OCI-M1 (cell line): ENCODE data around the gene ATP5PD.
"Not testable (repeated sequence)": the region's sequence is repeated elsewhere in the genome, so short reads cannot be mapped to it uniquely, and the experiment has no call there.

Experiments
- DNase-seq: peaks from one replicate; lab custom pipeline; 2025; lab: John Stamatoyannopoulos, UW

ATP5PD gene

DNA sequence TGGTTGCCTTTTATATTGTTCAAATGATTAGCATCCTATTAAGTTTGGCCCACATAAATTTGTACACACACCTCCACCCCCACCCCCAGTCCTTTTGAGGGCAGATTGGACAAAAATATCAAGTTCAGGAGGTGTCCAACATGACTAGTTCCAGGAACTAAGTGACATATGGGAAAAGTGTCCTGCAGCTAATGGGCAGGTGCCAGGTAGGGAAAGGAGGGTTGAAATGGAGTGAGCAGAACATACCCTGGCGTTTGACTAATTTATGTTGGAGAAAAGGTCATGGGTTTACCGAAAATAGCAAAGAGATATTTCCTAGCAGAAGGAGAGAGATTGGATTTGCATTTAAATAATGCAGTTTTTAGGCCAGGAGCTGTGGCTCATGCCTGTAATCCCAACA, 5.2 kb upstream of the ATP5PD start:
- no peak for DNase-seq

DNA sequence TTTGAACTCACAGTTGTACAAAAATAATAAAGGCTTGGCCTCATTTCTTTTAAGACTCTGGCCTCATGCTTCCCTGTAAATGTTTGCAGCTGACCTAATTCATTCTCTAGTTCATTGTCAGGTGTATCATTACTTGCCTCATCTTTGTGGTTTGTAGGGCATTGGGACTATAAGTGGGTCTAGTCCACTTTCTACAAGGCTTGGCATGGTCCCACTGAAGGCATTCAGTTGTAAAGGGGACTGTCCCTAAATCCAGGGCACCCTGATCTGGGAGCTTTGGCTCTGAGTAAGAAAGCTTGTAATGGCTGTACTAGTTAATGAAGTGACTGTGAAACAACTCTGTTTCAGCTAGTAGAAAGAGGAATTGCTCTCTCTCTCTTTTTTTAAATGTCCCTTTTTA, 2.9 kb upstream of the ATP5PD start:
- DNase-seq, result no peak

DNA sequence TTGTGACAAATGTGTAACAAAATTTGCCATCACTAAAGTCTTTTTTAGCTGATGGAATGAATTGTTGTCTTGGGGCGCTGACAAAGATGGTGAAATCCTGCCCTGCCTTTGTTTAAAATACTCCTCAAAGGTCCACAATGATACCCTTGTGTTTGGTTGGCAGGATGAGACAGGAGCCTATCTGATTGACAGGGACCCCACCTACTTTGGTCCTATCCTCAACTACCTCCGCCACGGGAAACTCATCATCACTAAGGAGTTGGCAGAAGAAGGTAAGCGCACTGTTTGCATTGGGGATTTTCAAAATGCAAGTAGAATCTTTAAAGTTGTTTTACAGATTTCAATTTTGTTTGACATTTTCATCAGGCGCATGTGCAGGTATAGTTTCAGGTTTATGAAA, 2.3 kb upstream of the ATP5PD start:
- no peak for DNase-seq

DNA sequence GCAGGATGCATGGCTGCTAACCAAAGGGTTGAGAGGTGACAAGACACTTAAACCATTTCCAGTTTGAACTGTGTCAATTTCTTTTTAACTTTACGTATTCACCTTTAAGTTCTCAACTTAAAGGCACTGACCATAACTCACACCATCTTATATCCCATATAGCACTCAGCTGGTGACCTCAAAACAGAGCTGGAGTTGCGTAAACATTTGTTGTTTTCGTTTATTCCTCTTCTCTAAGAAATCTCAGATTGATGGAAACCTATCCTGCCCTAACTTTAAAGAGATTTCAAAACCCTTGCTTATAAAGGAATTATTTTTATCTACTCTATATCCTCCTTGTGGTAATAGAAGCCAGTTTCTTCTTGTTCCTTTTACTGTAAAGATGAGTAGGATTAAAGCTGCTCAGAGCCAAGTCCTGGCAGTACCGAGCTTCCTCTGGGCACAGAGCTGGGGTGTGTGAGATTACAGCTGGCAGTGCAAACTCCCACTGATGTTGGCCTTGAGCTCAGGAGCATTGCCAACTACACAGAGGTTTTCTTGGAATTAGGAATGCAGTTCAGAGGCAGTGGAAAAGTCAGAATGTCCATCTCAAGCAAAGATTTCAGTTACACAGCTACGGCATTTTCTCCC, 1.6 kb upstream of the ATP5PD start:
- peak; percentile 27 for DNase-seq

DNA sequence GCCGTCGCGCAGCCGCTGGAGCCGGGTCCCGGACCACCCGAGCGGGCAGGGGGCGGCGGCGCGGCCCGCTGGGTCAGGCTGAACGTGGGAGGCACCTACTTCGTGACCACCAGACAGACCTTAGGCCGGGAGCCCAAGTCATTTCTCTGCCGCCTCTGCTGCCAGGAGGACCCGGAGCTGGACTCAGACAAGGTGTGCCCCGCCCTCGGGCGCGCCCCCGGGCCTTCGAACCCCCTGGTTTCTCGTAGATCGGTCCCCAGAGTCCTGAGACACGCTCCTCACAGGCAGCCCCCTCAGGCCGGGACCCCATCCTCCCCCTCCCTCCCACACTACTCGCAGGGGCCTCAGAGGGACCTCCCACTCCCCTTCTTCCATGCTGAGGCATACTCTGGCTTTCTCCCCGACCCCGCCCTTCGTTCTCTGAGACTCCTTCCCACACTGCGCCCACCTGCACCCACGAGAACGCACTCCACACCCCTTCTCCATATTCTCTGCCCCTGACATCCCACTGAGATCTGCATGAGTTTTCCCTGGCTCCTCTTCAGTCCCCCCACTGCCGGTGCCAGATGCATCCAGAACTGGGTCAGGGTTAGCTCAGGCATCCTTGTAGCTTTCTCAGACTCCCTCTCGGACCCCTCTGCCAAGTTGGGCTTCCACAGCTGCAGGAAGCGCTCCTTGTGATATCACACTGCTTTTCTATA, 779 bp upstream of the ATP5PD start:
- DNase-seq, result peak; percentile 41

DNA sequence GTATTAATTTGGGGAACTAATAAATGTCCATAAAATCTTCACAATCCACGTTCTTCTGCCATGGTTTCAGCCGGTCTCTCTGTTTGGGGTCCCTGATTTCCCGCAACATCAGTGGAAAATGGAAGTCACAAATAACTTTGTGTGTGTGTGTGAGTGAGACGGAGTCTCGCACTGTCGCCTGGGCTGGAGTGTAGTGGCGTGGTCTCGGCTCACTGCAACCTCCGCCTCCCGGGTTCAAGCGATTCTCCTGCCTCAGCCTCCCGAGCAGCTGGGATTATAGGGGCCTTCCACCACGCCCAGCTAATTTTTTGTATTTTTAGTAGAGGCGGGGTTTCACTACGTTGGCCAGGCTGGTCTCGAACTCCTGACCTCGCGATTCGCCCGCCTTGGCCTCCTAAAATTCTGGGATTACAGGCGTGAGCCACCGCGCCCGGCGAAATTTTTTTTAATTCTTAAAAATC, 793 bp downstream of the ATP5PD start:
- not testable (repeated sequence) for DNase-seq

DNA sequence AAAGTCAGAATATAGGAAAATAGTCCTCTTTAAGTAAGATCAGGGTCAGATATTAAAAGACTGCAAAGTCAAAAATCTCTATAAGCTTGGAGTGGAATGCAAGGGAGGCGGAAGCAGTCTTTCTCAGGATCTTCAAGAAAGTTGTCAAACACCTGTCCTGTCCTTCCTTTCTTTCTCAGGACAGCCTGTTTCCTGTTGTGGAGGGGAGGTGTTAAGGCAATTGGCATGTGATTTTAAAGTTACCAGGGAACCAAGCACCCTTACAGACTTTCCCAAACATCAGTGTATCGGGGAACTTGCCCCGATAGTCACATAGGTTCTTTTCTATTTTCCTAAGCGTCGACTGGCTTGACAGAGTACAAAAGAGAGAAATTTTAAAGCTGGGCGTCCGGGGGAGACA, 2.1 kb downstream of the ATP5PD start:
- DNase-seq, result no peak

DNA sequence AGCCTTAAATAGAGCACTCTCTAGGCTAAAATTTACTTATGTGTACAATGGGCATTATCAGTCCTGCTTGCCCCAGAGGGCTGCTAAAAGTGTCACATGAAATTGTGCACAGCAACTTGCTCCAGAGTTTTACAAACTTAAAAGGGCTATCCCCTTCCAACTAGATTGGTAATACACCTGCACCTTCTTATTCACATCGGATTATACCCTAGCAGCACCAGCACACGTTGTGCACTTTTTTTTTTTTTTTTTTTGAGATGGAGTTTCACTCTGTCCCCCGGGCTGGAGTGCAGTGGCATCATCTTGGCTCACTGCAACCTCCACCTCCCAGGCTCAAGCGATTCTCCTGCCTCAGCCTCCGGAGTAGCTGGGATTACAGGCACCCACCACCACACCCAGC, 3.0 kb downstream of the ATP5PD start:
- not testable (repeated sequence) for DNase-seq

DNA sequence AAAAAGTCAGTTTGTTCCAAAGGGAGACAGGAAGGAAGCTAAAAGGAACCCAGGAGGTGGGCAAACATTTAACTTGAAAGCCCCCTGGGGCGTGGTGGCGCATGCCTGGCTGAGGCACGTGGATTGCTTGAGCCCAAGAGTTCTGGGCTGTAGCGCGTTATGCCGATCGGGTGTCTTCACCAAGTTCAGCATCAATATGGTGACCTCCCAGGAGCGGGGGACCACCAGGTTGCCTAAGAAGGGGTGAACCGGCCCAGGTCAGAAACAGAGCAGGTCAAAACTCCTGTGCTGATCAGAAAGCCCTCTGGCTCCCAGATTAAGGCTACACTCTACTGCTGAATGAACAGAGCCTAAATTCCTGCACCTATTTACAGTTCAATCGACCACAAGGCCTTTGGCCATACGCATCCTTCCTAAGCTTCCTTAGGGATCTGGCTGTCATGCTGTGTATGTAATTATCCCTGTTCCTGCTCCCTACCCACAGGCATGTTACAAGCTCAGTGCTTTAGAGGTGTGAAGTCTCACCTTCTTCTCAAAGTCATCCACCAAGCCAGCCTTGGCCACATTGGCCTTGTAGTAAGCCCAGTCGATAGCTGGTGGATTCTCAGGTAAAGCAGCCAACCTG, 5.0 kb downstream of the ATP5PD start:
- no peak for DNase-seq

DNA sequence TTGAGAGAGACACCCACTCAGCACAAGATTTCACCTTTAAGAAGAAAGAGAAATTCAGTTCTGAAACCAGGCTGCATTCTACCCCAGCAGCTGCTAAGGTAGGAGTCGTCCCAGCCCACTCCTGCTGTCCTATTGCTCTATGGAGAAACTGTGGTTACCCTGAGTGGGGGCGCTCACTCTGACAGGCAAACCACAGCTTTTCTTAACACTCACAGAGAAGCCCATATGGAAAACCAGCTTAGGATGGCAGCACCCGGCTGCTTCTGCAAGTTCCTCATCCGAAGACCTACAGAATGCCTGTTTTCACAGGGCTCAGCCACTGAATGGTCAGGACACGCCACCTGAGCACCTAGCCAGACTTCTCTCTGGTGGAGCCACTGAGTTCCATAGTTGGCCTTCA, 7.5 kb downstream of the ATP5PD start:
- DNase-seq, result no peak

DNA sequence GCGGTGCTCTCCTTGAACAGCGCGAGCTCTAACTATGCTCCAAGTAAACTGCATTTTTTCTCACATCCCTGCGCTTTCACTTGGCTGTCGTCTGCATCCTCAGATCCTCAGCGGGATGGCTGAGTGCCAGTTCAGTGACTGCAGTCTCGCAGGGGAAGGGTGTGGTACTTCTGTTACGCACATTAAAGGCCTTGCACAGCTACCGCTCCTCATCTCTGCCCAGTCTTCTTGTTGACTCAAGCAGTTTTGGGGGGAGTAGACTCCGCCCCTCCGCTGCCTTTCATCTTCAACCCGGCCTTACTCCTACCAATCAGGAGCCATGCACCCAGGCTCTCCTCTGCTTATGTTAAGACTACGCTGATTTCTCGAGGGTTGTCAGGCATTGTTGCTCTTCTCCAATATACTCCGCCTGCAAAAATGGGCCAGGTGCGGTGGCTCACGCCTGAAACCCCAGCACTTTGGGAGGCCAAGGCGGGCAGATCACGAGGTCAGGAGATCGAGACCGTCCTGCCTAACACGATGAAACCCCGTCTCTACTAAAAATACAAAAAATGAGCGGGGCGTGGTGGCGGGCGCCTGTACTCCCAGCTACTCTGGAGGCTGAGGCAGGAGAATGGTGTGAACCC, 10.0 kb downstream of the ATP5PD start:
- peak; percentile 18 for DNase-seq

DNA sequence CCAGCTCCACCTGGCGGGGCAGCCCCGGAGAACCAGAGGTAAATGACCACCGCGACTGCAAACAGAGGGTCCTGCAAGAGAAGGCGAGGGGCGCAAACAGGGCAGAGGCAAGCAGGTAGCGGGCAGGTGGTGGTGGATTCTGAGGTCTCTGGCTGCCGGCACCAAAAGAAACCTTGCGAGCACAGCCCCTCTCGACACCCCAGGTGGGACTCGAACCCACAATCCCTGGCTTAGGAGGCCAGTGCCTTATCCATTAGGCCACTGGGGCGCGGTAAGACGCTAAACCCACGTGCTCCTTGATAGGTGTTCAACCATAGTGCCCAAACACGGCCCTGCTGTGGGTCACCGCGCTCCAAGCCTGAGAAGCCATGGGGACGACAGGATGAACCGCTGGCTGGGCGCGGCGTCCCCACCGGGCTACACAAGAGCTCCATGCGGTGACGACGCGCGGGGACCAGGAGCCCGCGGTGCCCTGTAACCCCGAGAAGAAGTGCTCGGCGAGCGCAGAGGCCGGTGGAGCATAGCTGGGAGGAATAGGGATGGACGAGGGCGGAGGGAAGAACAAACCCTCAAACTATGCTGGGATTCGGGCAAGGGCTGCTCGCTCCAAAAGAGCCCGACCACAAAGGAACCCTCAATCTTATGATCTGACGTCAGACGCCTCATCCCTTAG, 12.4 kb downstream of the ATP5PD start:
- peak; percentile 98 for DNase-seq

DNA sequence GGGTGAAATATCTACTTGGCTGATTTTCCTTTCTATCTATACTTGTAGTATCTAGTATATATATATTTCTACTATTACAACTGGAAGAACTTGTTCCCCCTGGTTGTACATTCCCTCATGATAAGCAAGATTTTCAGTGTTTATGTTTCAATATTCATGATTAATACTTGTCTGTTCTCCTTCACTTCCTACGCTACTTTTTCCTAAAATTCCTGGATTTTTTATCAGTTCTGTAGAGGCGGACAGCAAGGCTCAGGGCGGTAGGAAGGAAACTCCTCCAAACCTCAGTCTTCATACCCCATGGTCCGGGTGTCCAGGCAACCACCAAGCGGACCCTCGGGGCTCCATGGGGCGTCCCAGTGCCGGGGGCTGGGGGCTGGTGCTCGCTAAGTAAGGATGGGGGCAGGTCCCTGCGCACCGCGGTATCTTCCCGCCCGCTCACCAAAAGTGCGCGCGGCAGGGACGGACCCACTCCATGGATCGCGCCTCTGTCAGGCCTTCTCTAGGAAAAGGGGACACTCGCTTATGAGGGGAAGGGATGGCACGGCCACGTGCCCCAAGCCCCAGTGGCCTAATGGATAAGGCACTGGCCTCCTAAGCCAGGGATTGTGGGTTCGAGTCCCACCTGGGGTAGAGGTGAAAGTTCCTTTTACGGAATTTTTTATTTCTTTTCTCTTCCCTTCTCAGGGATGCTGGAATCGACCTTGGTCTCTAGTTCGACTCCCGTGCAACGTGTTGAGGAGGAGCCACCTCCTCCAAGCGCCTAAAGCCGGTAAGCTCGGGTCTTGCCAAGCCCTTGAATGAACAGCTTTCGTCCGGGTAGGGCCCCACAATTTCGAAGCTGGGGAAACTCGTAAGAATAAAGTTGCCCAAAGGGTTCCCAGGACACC, 13.2 kb downstream of the ATP5PD start:
- peak; percentile 98 for DNase-seq

DNA sequence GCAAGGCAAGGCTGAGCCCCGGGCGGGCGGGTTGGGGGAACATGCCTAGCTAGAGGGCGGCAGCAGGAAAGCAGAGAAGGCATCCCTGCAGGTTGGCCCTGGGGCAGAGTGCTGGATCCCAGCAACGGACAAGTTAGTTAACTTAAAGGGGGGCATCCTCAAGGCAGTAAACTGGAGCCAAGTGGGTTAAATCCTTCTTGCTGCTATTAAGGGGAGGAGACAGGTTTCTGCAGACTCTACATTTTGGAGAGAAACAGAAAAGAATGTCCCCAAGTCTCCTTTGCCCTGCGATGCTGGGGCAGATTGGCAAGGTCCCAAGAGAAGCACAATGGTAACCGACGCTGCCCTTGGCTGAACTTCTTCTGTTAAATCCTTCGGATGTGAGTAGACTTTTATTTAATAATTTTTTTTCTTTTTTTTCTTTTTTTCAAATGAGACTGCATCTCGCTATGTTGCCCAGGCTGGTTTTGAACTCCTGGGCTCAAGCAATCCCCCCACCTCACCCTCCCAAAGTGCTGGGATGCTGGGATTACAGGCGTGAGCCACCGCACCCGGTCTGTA, 14.0 kb downstream of the ATP5PD start:
- peak; percentile 50 for DNase-seq

DNA sequence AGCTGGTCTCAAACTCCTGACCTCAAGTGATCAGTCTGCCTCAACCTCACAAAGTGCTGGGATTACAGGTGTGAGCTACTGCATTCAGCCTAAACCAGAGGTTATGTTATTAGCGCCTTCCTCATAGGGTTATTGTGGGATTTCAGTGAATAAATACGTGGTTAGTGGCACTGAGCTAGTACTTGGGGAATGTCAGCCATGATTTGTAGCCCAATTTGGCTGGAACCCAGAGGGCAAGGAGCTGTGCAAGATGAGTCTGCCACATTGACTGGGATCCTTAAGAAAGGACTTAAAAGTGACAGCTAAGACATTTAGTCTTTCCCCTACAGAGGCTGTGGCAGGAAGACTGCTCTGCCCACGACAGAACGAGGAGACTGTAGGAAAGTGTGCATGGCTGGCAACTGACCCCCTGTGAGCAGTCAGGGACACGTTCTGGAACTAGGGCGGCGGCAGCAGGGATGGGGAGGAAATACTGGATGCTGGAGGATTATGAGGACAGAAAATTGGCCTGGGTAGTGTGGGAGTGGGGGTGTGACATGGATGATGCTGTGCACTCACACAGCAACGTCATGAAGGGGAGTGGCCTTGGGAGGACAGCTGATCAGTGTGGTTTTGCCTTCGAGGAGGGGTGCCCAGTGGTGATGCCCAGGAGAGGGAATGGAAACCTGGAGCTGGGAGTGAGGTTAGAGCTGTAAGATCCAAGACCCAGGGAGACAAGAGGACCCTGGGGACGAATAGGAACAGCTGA, 14.6 kb downstream of the ATP5PD start:
- peak; percentile 55 for DNase-seq

DNA sequence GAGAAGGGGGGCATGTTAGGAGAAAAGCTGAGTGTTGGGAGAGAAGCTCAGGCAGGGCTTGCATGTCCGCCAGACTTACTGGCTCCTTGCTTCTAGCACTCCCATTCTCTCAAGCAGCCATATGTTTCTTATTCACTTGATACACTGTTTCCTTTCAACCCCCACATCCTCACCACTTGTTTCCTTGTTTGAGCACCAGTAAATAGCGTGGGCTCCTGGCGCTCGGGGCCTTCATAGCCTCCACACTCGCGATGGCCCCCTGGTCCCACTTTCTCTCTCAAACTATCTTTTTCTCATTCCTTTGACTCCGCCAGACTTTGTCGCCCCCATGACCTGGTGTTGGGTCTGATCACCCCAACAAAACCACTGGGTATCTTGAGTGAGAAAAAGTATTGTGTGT, 16.6 kb downstream of the ATP5PD start:
- no peak for DNase-seq

DNA sequence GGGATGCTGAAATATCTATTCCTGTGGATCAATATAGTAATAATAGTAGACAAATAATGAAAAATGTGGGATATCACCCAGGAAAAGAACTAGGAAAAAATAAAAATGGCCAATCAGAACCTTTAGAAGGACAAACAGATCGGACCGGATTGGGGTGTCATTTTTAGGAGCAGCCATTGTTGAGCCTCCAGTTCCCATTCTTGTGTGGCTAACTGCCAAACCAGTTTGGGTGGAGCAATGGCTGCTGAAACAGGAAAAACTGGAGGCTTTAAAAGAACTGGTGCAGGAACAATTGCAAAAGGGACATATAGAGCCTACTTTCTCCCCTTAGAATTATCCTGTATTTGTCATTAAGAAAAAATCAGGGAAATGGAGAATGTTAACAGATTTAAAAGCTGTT, 20.1 kb downstream of the ATP5PD start:
- not testable (repeated sequence) for DNase-seq

DNA sequence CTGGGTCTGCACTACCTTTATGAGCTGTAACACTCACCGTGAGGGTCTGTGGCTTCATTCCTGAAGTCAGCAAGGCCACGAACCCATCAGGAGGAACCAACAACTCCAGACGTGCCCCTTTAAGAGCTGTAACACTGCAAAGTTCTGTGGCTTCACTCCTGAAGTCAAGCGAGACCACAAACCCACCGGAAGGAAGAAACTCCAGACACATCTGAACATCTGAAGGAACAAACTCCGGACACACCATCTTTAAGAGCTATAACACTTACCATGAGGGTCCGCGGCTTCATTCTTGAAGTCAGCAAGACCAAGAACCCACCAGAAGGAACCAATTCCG, 21.4 kb downstream of the ATP5PD start:
- DNase-seq, result not testable (repeated sequence)

DNA sequence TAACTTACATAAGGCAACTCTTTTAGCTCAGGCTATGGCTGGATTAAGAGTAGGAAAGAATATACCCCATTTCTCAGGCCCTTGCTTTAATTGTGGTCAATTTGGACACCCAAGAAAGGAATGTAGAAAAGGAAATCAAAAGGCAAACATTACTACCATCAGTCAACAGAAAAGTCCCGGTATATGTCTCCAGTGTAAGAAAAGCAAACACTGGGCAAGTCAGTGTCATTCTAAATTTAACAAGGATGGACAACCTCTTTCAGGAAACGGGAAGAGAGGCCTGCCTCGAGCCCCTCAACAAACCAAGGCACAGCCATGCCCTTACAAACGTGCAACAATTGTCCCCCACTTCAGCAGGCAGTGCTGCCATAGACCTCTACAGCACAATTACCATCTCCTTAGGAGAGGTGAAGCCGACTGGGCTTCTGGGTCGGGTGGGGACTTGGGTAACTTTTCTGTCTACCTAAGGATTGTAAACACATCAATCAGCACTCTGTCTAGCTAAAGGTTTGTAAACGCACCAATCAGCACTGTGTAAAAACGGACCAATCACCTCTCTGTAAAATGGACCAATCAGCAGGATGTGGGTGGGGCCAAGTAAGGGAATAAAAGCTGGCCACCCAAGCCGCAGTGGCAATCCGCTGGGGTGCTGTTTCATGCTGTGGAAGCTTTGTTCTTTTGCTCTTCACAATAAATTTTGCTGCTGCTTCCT, 21.9 kb downstream of the ATP5PD start:
- DNase-seq, result no peak
